GM23338 (cell line): ENCODE measurements around the gene BIRC5. TPM values are rescaled to one million over a fixed set of nuclear protein-coding genes. Genes with fewer than 3 reads are reported as not detected.

Experiments used
- ATAC-seq: fragments of 200-7000 bp; cut with Tn5 transposase; 3 replicates; pipeline ENCODE4 v1.9.1; 2020
- DNase-seq: peaks from one replicate; pipeline ENCODE4 v3.0.0-alpha.2; 2015; ENCODE audit warnings: low spot score
- H2AFZ ChIP-seq: fragments of 200-600 bp; sonication (generic); 2 replicates; pipeline ENCODE4 v1.8.0; 2016; ENCODE audit warnings: antibody characterized with exemption, mild to moderate bottlenecking, moderate library complexity
- H3F3A ChIP-seq: fragments of 200-600 bp; sonication (generic); replicated peaks from 2 replicates; pipeline ENCODE4 v1.8.0; 2017; ENCODE audit warnings: antibody characterized with exemption, mixed run types, low read depth
- H3K27ac ChIP-seq: fragments of 200-600 bp; sonication (generic); 2 replicates; pipeline ENCODE4 v1.6.1; 2016; ENCODE audit warnings: low read depth
- H3K27me3 ChIP-seq: fragments of 200-600 bp; sonication (generic); 2 replicates; pipeline ENCODE4 v1.8.0; 2016; ENCODE audit warnings: mild to moderate bottlenecking, mixed run types, moderate library complexity; ENCODE audit not compliant: insufficient read depth
- H3K36me3 ChIP-seq: fragments of 200-600 bp; sonication (generic); 2 replicates; pipeline ENCODE4 v1.8.0; 2016; ENCODE audit warnings: mild to moderate bottlenecking; ENCODE audit not compliant: insufficient read depth
- H3K4me1 ChIP-seq: fragments of 200-600 bp; sonication (generic); 2 replicates; pipeline ENCODE4 v1.8.0; 2016; ENCODE audit warnings: mild to moderate bottlenecking, moderate library complexity; ENCODE audit not compliant: insufficient read depth
- H3K4me2 ChIP-seq: fragments of 200-600 bp; sonication (generic); 2 replicates; pipeline ENCODE4 v1.7.1; 2017; ENCODE audit warnings: mixed run types
- H3K4me3 ChIP-seq: fragments of 200-600 bp; sonication (generic); 2 replicates; pipeline ENCODE4 v1.6.1; 2016; ENCODE audit warnings: mixed run types
- H3K79me2 ChIP-seq: fragments of 200-600 bp; sonication (generic); replicated peaks from 2 replicates; pipeline ENCODE4 v1.8.0; 2017; ENCODE audit warnings: mild to moderate bottlenecking; ENCODE audit not compliant: insufficient read depth
- H3K9me2 ChIP-seq: fragments of 200-600 bp; sonication (generic); 2 replicates; pipeline ENCODE4 v1.8.0; 2017; ENCODE audit not compliant: insufficient read depth
- H4K20me1 ChIP-seq: fragments of 200-600 bp; sonication (generic); replicated peaks from 2 replicates; pipeline ENCODE4 v1.8.0; 2017; ENCODE audit warnings: mild to moderate bottlenecking; ENCODE audit not compliant: insufficient read depth
- H3K27ac Mint-ChIP-seq: 2 replicates; pipeline ENCODE4 v1.8.0; 2020; ENCODE audit warnings: inconsistent platforms, mild to moderate bottlenecking, moderate library complexity, mixed read lengths
- H3K27me3 Mint-ChIP-seq: 3 replicates; pipeline ENCODE4 v1.8.0; 2022; ENCODE audit warnings: low read depth, mild to moderate bottlenecking, moderate library complexity, mixed read lengths, inconsistent platforms; ENCODE audit not compliant: insufficient read depth, poor library complexity
- H3K36me3 Mint-ChIP-seq: 3 replicates; pipeline ENCODE4 v1.8.0; 2021; ENCODE audit warnings: low read depth, mild to moderate bottlenecking, inconsistent platforms, moderate library complexity, mixed read lengths
- H3K4me1 Mint-ChIP-seq: 3 replicates; pipeline ENCODE4 v1.8.0; 2020; ENCODE audit warnings: mild to moderate bottlenecking, inconsistent platforms, mixed read lengths
- H3K4me3 Mint-ChIP-seq: 3 replicates; pipeline ENCODE4 v1.8.0; 2021; ENCODE audit warnings: moderate library complexity, mild to moderate bottlenecking, inconsistent platforms, mixed read lengths
- H3K9me3 Mint-ChIP-seq: 3 replicates; pipeline ENCODE4 v1.8.0; 2020; ENCODE audit warnings: moderate library complexity, mild to moderate bottlenecking, inconsistent platforms, mixed read lengths
- CTCF ChIP-seq, 2 experiments: fragments of 200-600 bp in 1 of 2; sonication (generic) in 1 of 2; conservative IDR thresholded peaks; 2 replicates each; pipeline versions ENCODE4 v1.5.1 to v1.6.1; 2016 to 2017; ENCODE audit warnings: antibody characterized with exemption in 2 of 2, low read depth in 2 of 2, mild to moderate bottlenecking in 2 of 2, moderate library complexity in 1 of 2
- EZH2 ChIP-seq: fragments of 200-600 bp; sonication (generic); IDR thresholded peaks from one replicate; pipeline ENCODE4 v1.8.0; 2017; ENCODE audit warnings: antibody characterized with exemption, mild to moderate bottlenecking, low read depth; ENCODE audit not compliant: unreplicated experiment
- EZH2phosphoT487 ChIP-seq: fragments of 200-600 bp; sonication (generic); IDR thresholded peaks from one replicate; pipeline ENCODE4 v1.8.1; 2018; ENCODE audit warnings: antibody characterized with exemption; ENCODE audit not compliant: unreplicated experiment
- JUNB ChIP-seq: IDR thresholded peaks from one replicate; pipeline ENCODE4 v1.6.1; 2016; ENCODE audit warnings: antibody characterized with exemption; ENCODE audit not compliant: unreplicated experiment
- NANOG ChIP-seq: IDR thresholded peaks from 2 replicates; pipeline ENCODE4 v1.6.1; 2016; ENCODE audit warnings: antibody characterized with exemption, borderline replicate concordance
- POLR2AphosphoS5 ChIP-seq: IDR thresholded peaks from 2 replicates; pipeline ENCODE4 v1.6.1; 2016; ENCODE audit warnings: antibody characterized with exemption, low read depth
- REST ChIP-seq: IDR thresholded peaks from one replicate; pipeline ENCODE4 v1.6.1; 2018; ENCODE audit warnings: antibody characterized with exemption; ENCODE audit not compliant: unreplicated experiment
- STAT1 ChIP-seq: IDR thresholded peaks from one replicate; pipeline ENCODE4 v1.6.1; 2016; ENCODE audit warnings: antibody characterized with exemption; ENCODE audit not compliant: unreplicated experiment
- ZNF114 ChIP-seq: fragments of 250-450 bp; sonication (Bioruptor Pico); IDR thresholded peaks from 2 replicates; pipeline ENCODE4 v1.5.0; 2020; ENCODE audit warnings: mild to moderate bottlenecking, moderate library complexity
- ZNF331 ChIP-seq: fragments of 250-450 bp; sonication (Bioruptor Pico); IDR thresholded peaks from 2 replicates; pipeline ENCODE4 v1.5.0; 2020; ENCODE audit warnings: low read depth, mild to moderate bottlenecking, moderate library complexity
- ZNF462 ChIP-seq: fragments of 250-450 bp; sonication (Bioruptor Pico); IDR thresholded peaks from 2 replicates; pipeline ENCODE4 v1.5.0; 2020; ENCODE audit warnings: mild to moderate bottlenecking, moderate library complexity
- polyA plus RNA-seq: library from polyadenylated mRNA; unstranded; fragments of >200 nt; fragmentation: Nextera tagmentation; extraction: Ambion mirVana; gene quantifications from 2 replicates; pipeline ENCODE4 v1.2.1, GENCODE V29; 2016
- total RNA-seq: library from RNA; depleted of rRNA; stranded (reverse); fragments of >200 nt; shearing (Covaris generic); gene quantifications from 2 replicates; pipeline ENCODE4 v1.2.3, GENCODE V29; 2014

The BIRC5 gene
- total and polyA plus RNA-seq, 2 experiments from 2014 or later = 89.7 to 111 TPM

- no peak for DNase-seq
- no peak overlapping the region for H3K4me2 ChIP-seq
- Mint-ChIP-seq H3K4me3 (no peak overlapping the region), H3K27me3 (peaks cover 20% of the 10 kb centered on the region), H3K4me1 (peaks cover 7% of the 10 kb centered on the region), H3K9me3 (no peaks in the 10 kb centered on the region), H3K27ac (no peak overlapping the region), H3K36me3 (peaks cover 20% of the 10 kb centered on the region)
- no peak overlapping the region for H3K27ac ChIP-seq
- H3K4me3 ChIP-seq = no peak overlapping the region
- no peaks in the 10 kb centered on the region for H3K9me2 ChIP-seq
- no peaks in the 10 kb centered on the region; the same call in 1 of the 2 replicates for H4K20me1 ChIP-seq
- no peak for ATAC-seq
- TF ChIP-seq EZH2phosphoT487 (no peak), REST (no peak), CTCF (conservative IDR thresholded peaks at IDR 0.05; ENCODE audit: low read depth in 2 of 2) (no peak), EZH2 (no peak), NANOG (no peak), JUNB (no peak), POLR2AphosphoS5 (no peak)
- H3K4me1 ChIP-seq = no peaks in the 10 kb centered on the region
- no peak overlapping the region for H2AFZ ChIP-seq
- peaks cover 26% of the 10 kb centered on the region for H3F3A ChIP-seq
- peaks cover 26% of the 10 kb centered on the region for H3K27me3 ChIP-seq
- peaks cover 5% of the 10 kb centered on the region; the same call in 1 of the 2 replicates for H3K36me3 ChIP-seq
- H3K79me2 ChIP-seq = no peaks in the 10 kb centered on the region
Observed at GRCh38 chr17:78228176-78228575, 14.1 kb downstream of the BIRC5 start.

GRCh38 chr17:78230252-78230962 is 16.4 kb downstream of the BIRC5 start:
- Mint-ChIP-seq H3K36me3 (no peaks in the 10 kb centered on the region), H3K4me1 (peaks cover 7% of the 10 kb centered on the region), H3K27me3 (peaks cover 24% of the 10 kb centered on the region), H3K9me3 (no peaks in the 10 kb centered on the region), H3K27ac (no peak overlapping the region), H3K4me3 (peak overlapping the region; percentile 28)
- no peak for TF ChIP-seq ZNF114 (CRISPR knock-in tag)
- TF ChIP-seq STAT1 = no peak
- no peak for TF ChIP-seq EZH2phosphoT487
- TF ChIP-seq ZNF462 (CRISPR knock-in tag) = no peak
- TF ChIP-seq ZNF331 (CRISPR knock-in tag) = no peak
- Histone ChIP-seq H3K4me2 (no peak overlapping the region), H3K36me3 (no peaks in the 10 kb centered on the region), H3K27ac (no peak overlapping the region), H2AFZ (no peak overlapping the region), H3K27me3 (peaks cover 26% of the 10 kb centered on the region), H3K79me2 (no peaks in the 10 kb centered on the region), H3F3A (peaks cover 9% of the 10 kb centered on the region), H4K20me1 (no peaks in the 10 kb centered on the region; the same call in 1 of the 2 replicates), H3K4me3 (peak overlapping the region; percentile 76), H3K9me2 (no peaks in the 10 kb centered on the region), H3K4me1 (no peaks in the 10 kb centered on the region)
- DNase-seq (no peak), ATAC-seq (no peak)
